HL-60/S4 (cell line): Measurements from ENCODE around the gene PDRG1.

Experiments used
- in situ Hi-C: fragments of 300-500 bp; cut with MboI; formaldehyde crosslinking; loops from 2 replicates; pipeline ENCODE4 v1.14.3; 2022; ENCODE audit warnings: low sequenced_read_pairs

Gene PDRG1

GRCh38 chr20:31967830-31968249 is 16.0 kb upstream of the PDRG1 start, which contains the start of gene XKR7:
TSS of gene XKR7 (plus strand) at chr20:31968151. CDS start at chr20:31968176, 25 bp downstream.
- in situ Hi-C loops: no loop called here

- in situ Hi-C loops: no loop called here
Measured at GRCh38 chr20:31966991-31967655, 15.3 kb upstream of the PDRG1 start.

- in situ Hi-C loops: no loop called here
Measured at GRCh38 chr20:31963889-31964288, 12.0 kb upstream of the PDRG1 start.

GRCh38 chr20:31962761-31963160 is 10.9 kb upstream of the PDRG1 start:
- in situ Hi-C loops: no loop called here

GRCh38 chr20:31956556-31957526 is 5.0 kb upstream of the PDRG1 start:
- in situ Hi-C loops: no loop called here

GRCh38 chr20:31954500-31954899 is 2.7 kb upstream of the PDRG1 start:
- in situ Hi-C loops: no loop called here

- in situ Hi-C loops: no loop called here
Measured at GRCh38 chr20:31953556-31954148, 1.8 kb upstream of the PDRG1 start.

- in situ Hi-C loops: no loop called here
Measured at GRCh38 chr20:31951203-31951529, 680 bp downstream of the PDRG1 start.

- in situ Hi-C loops: no loop called here
Measured at GRCh38 chr20:31949877-31950646, 1.8 kb downstream of the PDRG1 start.

GRCh38 chr20:31948008-31948407 is 3.8 kb downstream of the PDRG1 start:
- in situ Hi-C loops: no loop called here

- in situ Hi-C loops: no loop called here
Measured at GRCh38 chr20:31945785-31946184, 6.1 kb downstream of the PDRG1 start.

- in situ Hi-C loops: no loop called here
Measured at GRCh38 chr20:31945319-31945718, 6.5 kb downstream of the PDRG1 start.

GRCh38 chr20:31943052-31943471 is 8.8 kb downstream of the PDRG1 start:
- in situ Hi-C loops: no loop called here

- in situ Hi-C loops: no loop called here
Measured at GRCh38 chr20:31939661-31940060, 12.2 kb downstream of the PDRG1 start.

GRCh38 chr20:31937820-31938219 is 14.0 kb downstream of the PDRG1 start:
- in situ Hi-C loops: no loop called here

GRCh38 chr20:31936420-31936819 is 15.4 kb downstream of the PDRG1 start:
- in situ Hi-C loops: no loop called here

GRCh38 chr20:31934968-31935764 is 16.7 kb downstream of the PDRG1 start:
- in situ Hi-C loops: no loop called here

- in situ Hi-C loops: no loop called here
Measured at GRCh38 chr20:31934491-31934890, 17.4 kb downstream of the PDRG1 start.

GRCh38 chr20:31933698-31934097 is 18.1 kb downstream of the PDRG1 start:
- in situ Hi-C loops: no loop called here

GRCh38 chr20:31930779-31931178 is 21.1 kb downstream of the PDRG1 start:
- in situ Hi-C loops: no loop called here
